ENCODE measurements around the gene NOP56.
"Not testable (repeated sequence)": the region's sequence is repeated elsewhere in the genome, so short reads cannot be mapped to it uniquely, and the experiment has no call there.

Gene NOP56

GRCh38 chr20:2688041-2688591, 35.7 kb downstream of the NOP56 start:
- peak; percentile 46 for DNase-seq

GRCh38 chr20:2690213-2690612, 37.8 kb downstream of the NOP56 start:
- no peak for DNase-seq

- no peak for DNase-seq
These were observed 38.3 kb downstream of the NOP56 start for GRCh38 chr20:2690718-2691117.

GRCh38 chr20:2691127-2691526, 38.7 kb downstream of the NOP56 start:
- no peak for DNase-seq

- no peak for DNase-seq
These were observed 39.2 kb downstream of the NOP56 start for GRCh38 chr20:2691663-2692035.

GRCh38 chr20:2692036-2692885, 39.8 kb downstream of the NOP56 start, which contains the start of gene EBF4:
Gene EBF4, plus strand, starts transcription at chr20:2692780. Its CDS starts 866 bp downstream, at chr20:2693646.
- DNase-seq, result peak; percentile 60

GRCh38 chr20:2692886-2693285, 40.5 kb downstream of the NOP56 start:
- DNase-seq, result peak; percentile 37

- DNase-seq, result peak; percentile 76
These were observed 41.0 kb downstream of the NOP56 start for GRCh38 chr20:2693286-2694007.

- DNase-seq, result no peak
These were observed 41.6 kb downstream of the NOP56 start for GRCh38 chr20:2694008-2694471.

- no peak for DNase-seq
These were observed 42.1 kb downstream of the NOP56 start for GRCh38 chr20:2694519-2694918.

GRCh38 chr20:2695206-2695983, 43.0 kb downstream of the NOP56 start:
- DNase-seq, result no peak

- DNase-seq, result not testable (repeated sequence)
These were observed 43.6 kb downstream of the NOP56 start for GRCh38 chr20:2695984-2696525.

- no peak for DNase-seq
These were observed 44.2 kb downstream of the NOP56 start for GRCh38 chr20:2696646-2697045.

GRCh38 chr20:2697768-2698167, 45.3 kb downstream of the NOP56 start:
- no peak for DNase-seq

- DNase-seq, result no peak
These were observed 45.9 kb downstream of the NOP56 start for GRCh38 chr20:2698186-2698817.

- DNase-seq, result no peak
These were observed 46.5 kb downstream of the NOP56 start for GRCh38 chr20:2698912-2699311.

GRCh38 chr20:2699775-2700413, 47.5 kb downstream of the NOP56 start:
- DNase-seq, result no peak

- no peak for DNase-seq
These were observed 48.6 kb downstream of the NOP56 start for GRCh38 chr20:2700913-2701620.

- DNase-seq, result no peak
These were observed 49.2 kb downstream of the NOP56 start for GRCh38 chr20:2701671-2702081.

- no peak for DNase-seq
These were observed 51.5 kb downstream of the NOP56 start for GRCh38 chr20:2703716-2704475.

Measured in NCI-H510A (cell line).